IMR-90 (cell line): ENCODE data around the gene RIPOR3.
"Not testable (repeated sequence)": the region's sequence is repeated elsewhere in the genome, so short reads cannot be mapped to it uniquely, and the experiment has no call there.

Source experiments
- BHLHE40 ChIP-seq: fragments of 150-350 bp; IDR thresholded peaks from 2 replicates; pipeline ENCODE4 v1.6.1; 2016; ENCODE audit warnings: mild to moderate bottlenecking, low read depth, low read length
- CEBPB ChIP-seq: IDR thresholded peaks from 2 replicates; pipeline ENCODE4 v1.6.1; 2012; ENCODE audit warnings: low read depth, low read length, improper control_type of control experiment
- CHD1 ChIP-seq: IDR thresholded peaks from 2 replicates; pipeline ENCODE4 v1.6.1; 2012; ENCODE audit warnings: low read depth, low read length, improper control_type of control experiment
- FOS ChIP-seq: fragments of 150-350 bp; IDR thresholded peaks from 2 replicates; pipeline ENCODE4 v1.6.1; 2016; ENCODE audit warnings: low read depth, low read length
- MAZ ChIP-seq: IDR thresholded peaks from 2 replicates; pipeline ENCODE4 v1.6.1; 2012; ENCODE audit warnings: low read depth, mild to moderate bottlenecking, low read length, improper control_type of control experiment, moderate library complexity, borderline replicate concordance
- MXI1 ChIP-seq: IDR thresholded peaks from 2 replicates; pipeline ENCODE4 v1.6.1; 2012; ENCODE audit warnings: low read depth, mild to moderate bottlenecking, low read length, moderate library complexity, borderline replicate concordance
- POLR2A ChIP-seq: IDR thresholded peaks from 2 replicates; pipeline ENCODE4 v1.6.1; 2012; ENCODE audit warnings: mild to moderate bottlenecking, low read depth, low read length
- RAD21 ChIP-seq: IDR thresholded peaks from 2 replicates; pipeline ENCODE4 v1.6.1; 2012; ENCODE audit warnings: low read length, improper control_type of control experiment
- RCOR1 ChIP-seq: IDR thresholded peaks from 2 replicates; pipeline ENCODE4 v1.6.1; 2012; ENCODE audit warnings: mild to moderate bottlenecking, low read length, improper control_type of control experiment; ENCODE audit not compliant: insufficient replicate concordance
- RFX5 ChIP-seq: IDR thresholded peaks from 2 replicates; pipeline ENCODE4 v1.8.0; 2012; ENCODE audit warnings: low read depth, mild to moderate bottlenecking, low read length, moderate library complexity
- SMC3 ChIP-seq: fragments of 150-350 bp; IDR thresholded peaks from 2 replicates; pipeline ENCODE4 v1.6.1; 2016; ENCODE audit warnings: low read depth, mild to moderate bottlenecking, antibody characterized with exemption, low read length, moderate library complexity
- TF ChIP-seq, protein P1 (sequence below): conservative IDR thresholded peaks from 2 replicates; pipeline ENCODE4 v1.5.1; 2012; ENCODE audit warnings: mild to moderate bottlenecking, low read depth, low read length, improper control_type of control experiment
- TF ChIP-seq, protein P2 (sequence below): fragments of 150-350 bp; IDR thresholded peaks from 2 replicates; pipeline ENCODE4 v1.6.1; 2016; ENCODE audit warnings: low read depth, mild to moderate bottlenecking, low read length, moderate library complexity, borderline replicate concordance
- TF ChIP-seq, protein P3 (sequence below): fragments of 150-350 bp; IDR thresholded peaks from 2 replicates; pipeline ENCODE4 v1.6.1; 2017; ENCODE audit warnings: mild to moderate bottlenecking, antibody characterized with exemption, low read length, low read depth

DNA sequence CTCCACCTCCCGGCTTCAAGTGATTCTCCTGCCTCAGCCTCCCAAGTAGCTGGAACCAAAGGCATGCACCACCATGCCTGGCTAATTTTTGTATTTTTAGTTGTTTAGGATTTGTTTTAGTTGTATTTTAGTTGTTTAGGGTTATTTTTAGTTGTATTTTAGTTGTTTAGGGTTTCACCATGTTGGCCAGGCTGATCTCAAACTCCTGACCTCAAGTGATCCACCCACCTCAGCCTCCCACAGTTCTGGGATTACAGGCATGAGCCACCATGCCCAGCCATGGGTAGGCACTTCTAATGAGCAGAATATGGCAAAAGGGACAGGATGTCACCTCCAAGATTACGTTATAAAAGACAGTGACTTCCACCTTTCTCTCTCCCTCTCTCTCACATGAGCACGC, 20.3 kb downstream of the RIPOR3 start:
- TF ChIP-seq, protein P1, sequence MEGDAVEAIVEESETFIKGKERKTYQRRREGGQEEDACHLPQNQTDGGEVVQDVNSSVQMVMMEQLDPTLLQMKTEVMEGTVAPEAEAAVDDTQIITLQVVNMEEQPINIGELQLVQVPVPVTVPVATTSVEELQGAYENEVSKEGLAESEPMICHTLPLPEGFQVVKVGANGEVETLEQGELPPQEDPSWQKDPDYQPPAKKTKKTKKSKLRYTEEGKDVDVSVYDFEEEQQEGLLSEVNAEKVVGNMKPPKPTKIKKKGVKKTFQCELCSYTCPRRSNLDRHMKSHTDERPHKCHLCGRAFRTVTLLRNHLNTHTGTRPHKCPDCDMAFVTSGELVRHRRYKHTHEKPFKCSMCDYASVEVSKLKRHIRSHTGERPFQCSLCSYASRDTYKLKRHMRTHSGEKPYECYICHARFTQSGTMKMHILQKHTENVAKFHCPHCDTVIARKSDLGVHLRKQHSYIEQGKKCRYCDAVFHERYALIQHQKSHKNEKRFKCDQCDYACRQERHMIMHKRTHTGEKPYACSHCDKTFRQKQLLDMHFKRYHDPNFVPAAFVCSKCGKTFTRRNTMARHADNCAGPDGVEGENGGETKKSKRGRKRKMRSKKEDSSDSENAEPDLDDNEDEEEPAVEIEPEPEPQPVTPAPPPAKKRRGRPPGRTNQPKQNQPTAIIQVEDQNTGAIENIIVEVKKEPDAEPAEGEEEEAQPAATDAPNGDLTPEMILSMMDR: not testable (repeated sequence)
- TF ChIP-seq POLR2A, RAD21, RFX5, CEBPB, MXI1, FOS, SMC3, BHLHE40, CHD1, MAZ, RCOR1: not testable (repeated sequence)
- TF ChIP-seq, protein P2, sequence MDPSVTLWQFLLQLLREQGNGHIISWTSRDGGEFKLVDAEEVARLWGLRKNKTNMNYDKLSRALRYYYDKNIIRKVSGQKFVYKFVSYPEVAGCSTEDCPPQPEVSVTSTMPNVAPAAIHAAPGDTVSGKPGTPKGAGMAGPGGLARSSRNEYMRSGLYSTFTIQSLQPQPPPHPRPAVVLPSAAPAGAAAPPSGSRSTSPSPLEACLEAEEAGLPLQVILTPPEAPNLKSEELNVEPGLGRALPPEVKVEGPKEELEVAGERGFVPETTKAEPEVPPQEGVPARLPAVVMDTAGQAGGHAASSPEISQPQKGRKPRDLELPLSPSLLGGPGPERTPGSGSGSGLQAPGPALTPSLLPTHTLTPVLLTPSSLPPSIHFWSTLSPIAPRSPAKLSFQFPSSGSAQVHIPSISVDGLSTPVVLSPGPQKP: not testable (repeated sequence)
- TF ChIP-seq, protein P3, sequence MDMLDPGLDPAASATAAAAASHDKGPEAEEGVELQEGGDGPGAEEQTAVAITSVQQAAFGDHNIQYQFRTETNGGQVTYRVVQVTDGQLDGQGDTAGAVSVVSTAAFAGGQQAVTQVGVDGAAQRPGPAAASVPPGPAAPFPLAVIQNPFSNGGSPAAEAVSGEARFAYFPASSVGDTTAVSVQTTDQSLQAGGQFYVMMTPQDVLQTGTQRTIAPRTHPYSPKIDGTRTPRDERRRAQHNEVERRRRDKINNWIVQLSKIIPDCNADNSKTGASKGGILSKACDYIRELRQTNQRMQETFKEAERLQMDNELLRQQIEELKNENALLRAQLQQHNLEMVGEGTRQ: not testable (repeated sequence)
